Measurements from ENCODE around the gene TEX44. TPM values are rescaled to one million over a fixed set of nuclear protein-coding genes. Genes with fewer than 3 reads are reported as not detected.

TEX44 gene
- total RNA-seq, 1 donor: not detected

DNA sequence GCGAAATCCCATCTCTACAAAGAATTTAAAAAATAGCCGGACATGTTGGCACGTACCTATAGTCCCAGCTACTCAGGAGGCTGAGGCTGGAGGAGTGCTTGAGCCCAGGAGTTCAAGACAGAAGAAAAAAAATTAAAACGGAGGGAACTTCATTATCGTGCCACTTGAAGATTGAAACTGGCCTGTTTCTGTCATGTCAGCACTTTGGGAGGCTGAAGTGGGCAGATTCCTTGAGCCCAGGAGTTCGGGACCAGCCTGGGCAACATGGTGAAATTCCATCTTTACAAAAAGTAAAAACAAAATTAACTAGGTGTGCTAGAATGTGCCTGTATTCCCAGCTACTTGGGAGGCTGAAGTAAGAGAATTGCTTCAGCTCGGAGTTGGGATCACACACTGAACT, 3.0 kb upstream of the TEX44 start:
- TF ChIP-seq, protein P1, sequence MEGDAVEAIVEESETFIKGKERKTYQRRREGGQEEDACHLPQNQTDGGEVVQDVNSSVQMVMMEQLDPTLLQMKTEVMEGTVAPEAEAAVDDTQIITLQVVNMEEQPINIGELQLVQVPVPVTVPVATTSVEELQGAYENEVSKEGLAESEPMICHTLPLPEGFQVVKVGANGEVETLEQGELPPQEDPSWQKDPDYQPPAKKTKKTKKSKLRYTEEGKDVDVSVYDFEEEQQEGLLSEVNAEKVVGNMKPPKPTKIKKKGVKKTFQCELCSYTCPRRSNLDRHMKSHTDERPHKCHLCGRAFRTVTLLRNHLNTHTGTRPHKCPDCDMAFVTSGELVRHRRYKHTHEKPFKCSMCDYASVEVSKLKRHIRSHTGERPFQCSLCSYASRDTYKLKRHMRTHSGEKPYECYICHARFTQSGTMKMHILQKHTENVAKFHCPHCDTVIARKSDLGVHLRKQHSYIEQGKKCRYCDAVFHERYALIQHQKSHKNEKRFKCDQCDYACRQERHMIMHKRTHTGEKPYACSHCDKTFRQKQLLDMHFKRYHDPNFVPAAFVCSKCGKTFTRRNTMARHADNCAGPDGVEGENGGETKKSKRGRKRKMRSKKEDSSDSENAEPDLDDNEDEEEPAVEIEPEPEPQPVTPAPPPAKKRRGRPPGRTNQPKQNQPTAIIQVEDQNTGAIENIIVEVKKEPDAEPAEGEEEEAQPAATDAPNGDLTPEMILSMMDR (IDR thresholded peaks at IDR 0.05; ENCODE audit: extremely low read depth, low read depth, low read length): no peak
- H3K79me2 ChIP-seq (ENCODE audit: insufficient read depth, low read length): no peaks in the 10 kb centered on the region
- no peaks in the 10 kb centered on the region for H3K4me1 ChIP-seq (ENCODE audit: insufficient read depth, low read length)
- H3K27ac ChIP-seq (ENCODE audit: low read depth, low read length): no peak overlapping the region
- H2AFZ ChIP-seq (ENCODE audit: low read length): no peak overlapping the region
- H3K9me3 ChIP-seq (ENCODE audit: low read depth, low read length): no peaks in the 10 kb centered on the region
- no peaks in the 10 kb centered on the region for H4K20me1 ChIP-seq (ENCODE audit: insufficient read depth, low read length)
- peaks cover 6% of the 10 kb centered on the region for H3K27me3 ChIP-seq (ENCODE audit: insufficient read depth, low read length)
- DNase-seq (ENCODE audit: insufficient read length, low spot score, missing footprints): no peak
- no peaks in the 10 kb centered on the region for H3K36me3 ChIP-seq (ENCODE audit: insufficient read depth, low read length)
- H3K4me3 ChIP-seq (ENCODE audit: insufficient read depth, low read length): no peak overlapping the region
- H3K4me2 ChIP-seq (ENCODE audit: insufficient read depth, low read length): no peak overlapping the region

DNA sequence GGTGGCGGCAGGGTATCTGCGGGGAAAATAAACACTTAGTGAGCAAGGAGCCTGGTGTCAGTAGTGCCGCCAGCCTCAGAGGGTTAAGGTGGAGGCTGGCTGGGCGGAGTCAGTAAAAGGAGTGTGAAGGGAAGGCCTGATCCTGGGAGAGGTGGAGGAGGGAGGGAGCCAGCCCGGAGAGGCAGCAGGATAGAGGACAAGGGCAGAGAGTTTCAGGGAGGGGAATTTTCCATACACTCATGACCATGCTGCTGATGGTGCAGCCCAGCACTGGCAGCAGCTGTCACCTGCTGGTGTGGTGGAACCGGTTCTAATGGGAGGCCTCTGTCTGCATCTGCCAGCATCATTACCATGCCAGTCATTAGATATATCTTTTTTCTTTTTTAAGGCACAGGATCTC, 2.0 kb upstream of the TEX44 start:
- H2AFZ ChIP-seq (ENCODE audit: low read length): no peak overlapping the region
- H3K9me3 ChIP-seq (ENCODE audit: low read depth, low read length): no peaks in the 10 kb centered on the region
- no peaks in the 10 kb centered on the region for H3K4me1 ChIP-seq (ENCODE audit: insufficient read depth, low read length)
- H3K4me3 ChIP-seq (ENCODE audit: insufficient read depth, low read length): no peak overlapping the region
- no peaks in the 10 kb centered on the region for H4K20me1 ChIP-seq (ENCODE audit: insufficient read depth, low read length)
- H3K27ac ChIP-seq (ENCODE audit: low read depth, low read length): no peak overlapping the region
- TF ChIP-seq, protein P1 (IDR thresholded peaks at IDR 0.05; ENCODE audit: extremely low read depth, low read depth, low read length): no peak
- no peaks in the 10 kb centered on the region for H3K36me3 ChIP-seq (ENCODE audit: insufficient read depth, low read length)
- H3K27me3 ChIP-seq (ENCODE audit: insufficient read depth, low read length): peaks cover 6% of the 10 kb centered on the region
- H3K4me2 ChIP-seq (ENCODE audit: insufficient read depth, low read length): no peak overlapping the region
- H3K79me2 ChIP-seq (ENCODE audit: insufficient read depth, low read length): no peaks in the 10 kb centered on the region
- no peak for DNase-seq (ENCODE audit: insufficient read length, low spot score, missing footprints)

DNA sequence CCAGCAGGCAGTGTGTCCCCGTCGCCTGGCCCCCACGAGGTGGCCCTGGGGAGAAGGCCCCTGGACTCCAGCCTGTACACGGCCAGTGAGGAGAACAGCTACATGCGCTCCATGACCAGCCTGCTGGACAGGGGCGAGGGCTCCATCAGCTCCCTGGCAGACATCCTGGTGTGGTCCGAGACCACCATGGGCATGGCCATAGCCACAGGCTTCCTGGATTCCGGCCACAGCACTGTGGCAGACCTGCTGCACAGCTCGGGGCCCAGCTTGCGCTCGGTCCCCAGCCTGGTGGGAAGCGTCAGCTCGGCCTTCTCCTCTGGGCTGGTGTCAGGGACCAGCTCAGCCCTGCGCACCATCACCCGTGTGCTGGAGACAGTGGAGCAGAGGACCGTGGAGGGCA, 1.0 kb downstream of the TEX44 start:
- H3K27me3 ChIP-seq (ENCODE audit: insufficient read depth, low read length): peaks cover 5% of the 10 kb centered on the region
- no peaks in the 10 kb centered on the region for H3K9me3 ChIP-seq (ENCODE audit: low read depth, low read length)
- DNase-seq (ENCODE audit: insufficient read length, low spot score, missing footprints): no peak
- H3K4me2 ChIP-seq (ENCODE audit: insufficient read depth, low read length): no peak overlapping the region
- H3K4me3 ChIP-seq (ENCODE audit: insufficient read depth, low read length): no peak overlapping the region
- H3K36me3 ChIP-seq (ENCODE audit: insufficient read depth, low read length): no peaks in the 10 kb centered on the region
- H3K79me2 ChIP-seq (ENCODE audit: insufficient read depth, low read length): no peaks in the 10 kb centered on the region
- H4K20me1 ChIP-seq (ENCODE audit: insufficient read depth, low read length): no peaks in the 10 kb centered on the region
- H3K27ac ChIP-seq (ENCODE audit: low read depth, low read length): no peak overlapping the region
- H3K4me1 ChIP-seq (ENCODE audit: insufficient read depth, low read length): peaks cover 5% of the 10 kb centered on the region
- TF ChIP-seq, protein P1 (IDR thresholded peaks at IDR 0.05; ENCODE audit: extremely low read depth, low read depth, low read length): no peak
- H2AFZ ChIP-seq (ENCODE audit: low read length): no peak overlapping the region

DNA sequence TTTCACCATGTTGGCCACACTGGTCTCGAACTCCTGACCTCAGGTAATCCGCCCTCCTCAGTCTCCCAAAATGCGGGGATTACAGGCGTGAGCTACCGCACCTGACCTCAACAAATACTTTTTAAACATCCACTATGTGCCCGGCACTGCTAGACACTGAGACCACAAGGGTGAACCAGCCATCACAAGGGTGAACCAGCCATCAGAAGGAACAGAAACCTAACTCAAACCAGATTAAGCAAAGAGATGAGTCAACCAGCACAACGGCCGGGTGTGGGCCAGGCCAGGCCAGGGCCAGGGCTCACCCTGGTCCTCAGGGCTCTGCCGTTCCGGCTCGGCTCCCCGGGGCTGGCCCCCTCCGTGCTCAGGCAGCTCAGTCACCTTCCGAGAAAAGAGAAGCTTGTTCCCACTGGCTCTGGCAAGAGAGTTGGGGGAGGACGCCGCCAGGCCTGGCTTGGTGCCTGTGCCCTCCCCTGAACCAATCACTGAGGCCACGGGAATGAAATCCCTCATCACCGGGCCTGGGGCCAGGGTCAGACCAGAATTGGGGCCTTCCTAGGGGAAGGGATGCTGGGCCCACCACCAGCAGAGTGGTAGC, 4.4 kb downstream of the TEX44 start:
- TF ChIP-seq, protein P1 (IDR thresholded peaks at IDR 0.05; ENCODE audit: extremely low read depth, low read depth, low read length): no peak
- Histone ChIP-seq H3K9me3 (ENCODE audit: low read depth, low read length) (no peaks in the 10 kb centered on the region), H3K36me3 (ENCODE audit: insufficient read depth, low read length) (no peaks in the 10 kb centered on the region), H2AFZ (ENCODE audit: low read length) (peak overlapping the region; percentile 85), H3K4me2 (ENCODE audit: insufficient read depth, low read length) (peak overlapping the region; percentile 23), H3K4me3 (ENCODE audit: insufficient read depth, low read length) (no peak overlapping the region), H3K4me1 (ENCODE audit: insufficient read depth, low read length) (peaks cover 5% of the 10 kb centered on the region), H3K27me3 (ENCODE audit: insufficient read depth, low read length) (no peaks in the 10 kb centered on the region), H4K20me1 (ENCODE audit: insufficient read depth, low read length) (no peaks in the 10 kb centered on the region), H3K27ac (ENCODE audit: low read depth, low read length) (no peak overlapping the region), H3K79me2 (ENCODE audit: insufficient read depth, low read length) (no peaks in the 10 kb centered on the region)
- peak; percentile 94 for DNase-seq (ENCODE audit: insufficient read length, low spot score, missing footprints)
